HepG2 (cell line): ENCODE measurements around the gene LCAT. TPM values are rescaled to one million over a fixed set of nuclear protein-coding genes. Genes with fewer than 3 reads are reported as not detected.

Experiments used
- AKNA ChIP-seq: sonication (generic); formaldehyde crosslinking; IDR thresholded peaks from 2 replicates; pipeline ENCODE4 v1.4.0; 2020; ENCODE audit warnings: missing genetic modification reagents, borderline replicate concordance
- ATF4 ChIP-seq, 2 experiments: fragments of 450-650 bp in 1 of 2; sonication (generic) in 1 of 2; formaldehyde crosslinking; IDR thresholded peaks; 2 replicates each; pipeline versions ENCODE4 v1.5.0 to v1.8.0; 2020 to 2022; ENCODE audit warnings: mild to moderate bottlenecking in 1 of 2, missing genetic modification reagents in 1 of 2
- BATF2 ChIP-seq: sonication (generic); formaldehyde crosslinking; IDR thresholded peaks from 2 replicates; pipeline ENCODE4 v1.8.0; 2022; ENCODE audit warnings: mild to moderate bottlenecking, missing genetic modification reagents, moderate library complexity
- CHCHD3 ChIP-seq: sonication (generic); formaldehyde crosslinking; IDR thresholded peaks from 2 replicates; pipeline ENCODE4 v1.8.0; 2022; ENCODE audit warnings: mild to moderate bottlenecking, missing genetic modification reagents, moderate library complexity
- GLI4 ChIP-seq: sonication (generic); formaldehyde crosslinking; IDR thresholded peaks from 2 replicates; pipeline ENCODE4 v1.5.1; 2020; ENCODE audit warnings: missing genetic modification reagents, mild to moderate bottlenecking, moderate library complexity, borderline replicate concordance
- IKZF4 ChIP-seq: sonication (generic); formaldehyde crosslinking; IDR thresholded peaks from 2 replicates; pipeline ENCODE4 v1.5.1; 2020; ENCODE audit warnings: borderline replicate concordance, mild to moderate bottlenecking, low read depth, missing genetic modification reagents; ENCODE audit errors: not compliant biosample characterization
- NFIB ChIP-seq: sonication (generic); formaldehyde crosslinking; IDR thresholded peaks from 2 replicates; pipeline ENCODE4 v1.9.0; 2021; ENCODE audit warnings: missing genetic modification reagents, mild to moderate bottlenecking, borderline replicate concordance
- NR0B2 ChIP-seq: sonication (generic); formaldehyde crosslinking; IDR thresholded peaks from 2 replicates; pipeline ENCODE4 v1.4.0; 2020; ENCODE audit warnings: mild to moderate bottlenecking, missing genetic modification reagents
- PHB2 ChIP-seq: fragments of 450-650 bp; IDR thresholded peaks from 2 replicates; pipeline ENCODE4 v1.6.1; 2018; ENCODE audit not compliant: partially characterized antibody
- SKI ChIP-seq: fragments of 450-650 bp; IDR thresholded peaks from one replicate; pipeline ENCODE4 v1.6.1; 2018; ENCODE audit warnings: mild to moderate bottlenecking; ENCODE audit not compliant: partially characterized antibody
- TCF12 ChIP-seq, 2 experiments: fragments of 450-650 bp in 1 of 2; sonication (generic) in 1 of 2; formaldehyde crosslinking in 1 of 2; IDR thresholded peaks; 2 replicates each; pipeline versions ENCODE4 v1.6.1 to v1.8.0; 2017 to 2022; ENCODE audit warnings: antibody characterized with exemption in 1 of 2, mild to moderate bottlenecking in 1 of 2, missing genetic modification reagents in 1 of 2, moderate library complexity in 1 of 2
- ZNF124 ChIP-seq: sonication (generic); formaldehyde crosslinking; IDR thresholded peaks from 2 replicates; pipeline ENCODE4 v1.4.0; 2020; ENCODE audit warnings: missing genetic modification reagents
- ZNF136 ChIP-seq: sonication (generic); formaldehyde crosslinking; IDR thresholded peaks from 2 replicates; pipeline ENCODE4 v1.8.1; 2022; ENCODE audit warnings: low read depth, mild to moderate bottlenecking, moderate library complexity, missing genetic modification reagents
- ZNF251 ChIP-seq: sonication (generic); formaldehyde crosslinking; IDR thresholded peaks from 2 replicates; pipeline ENCODE4 v1.9.0; 2021; ENCODE audit warnings: mild to moderate bottlenecking, missing genetic modification reagents
- ZNF253 ChIP-seq: sonication (generic); formaldehyde crosslinking; IDR thresholded peaks from 2 replicates; pipeline ENCODE4 v1.8.0; 2022; ENCODE audit warnings: mild to moderate bottlenecking, missing genetic modification reagents, borderline replicate concordance
- ZNF577 ChIP-seq: sonication (generic); formaldehyde crosslinking; IDR thresholded peaks from 2 replicates; pipeline ENCODE4 v1.4.0; 2020; ENCODE audit warnings: mild to moderate bottlenecking, low read depth, missing genetic modification reagents, borderline replicate concordance
- ZNF710 ChIP-seq: sonication (generic); formaldehyde crosslinking; IDR thresholded peaks from 2 replicates; pipeline ENCODE4 v1.5.0; 2020; ENCODE audit warnings: mild to moderate bottlenecking, missing genetic modification reagents, borderline replicate concordance
- polyA plus RNA-seq, 8 experiments: library from polyadenylated mRNA; depleted of rRNA in 3 of 8; stranded (reverse) in 7 of 8; unstranded in 1 of 8; fragments of >200 nt; fragmentation: Illumina TruSeq in 4 of 8; extraction: Trizol in 4 of 8; gene quantifications; 2 replicates each; pipeline versions ENCODE4 v1.2.1 to v1.2.3, GENCODE V29; 2011 to 2016; ENCODE audit warnings: low read depth in 4 of 8, missing spikeins in 1 of 8, mixed read lengths in 1 of 8; ENCODE audit not compliant: insufficient read depth in 1 of 8
- total RNA-seq, 5 experiments: library from RNA; depleted of rRNA; stranded (reverse); fragments of >200 nt; fragmentation: Illumina TruSeq; extraction: Trizol; gene quantifications; 2 replicates each; pipeline ENCODE4 v1.2.3, GENCODE V29; 2016; ENCODE audit warnings: low read depth in 1 of 5

The LCAT gene
- total and polyA plus RNA-seq, 2 of the 13 experiments (the other 11 are each of a cell fraction or from before 2014, with no cell fraction given): 36.1 to 38.9 TPM

GRCh38 chr16:67939507-67940445 is 4.1 kb downstream of the LCAT start (continued):
- no peak for TF ChIP-seq NR0B2 (CRISPR knock-in tag)
- no peak for TF ChIP-seq TCF12 (IDR thresholded peaks at IDR 0.05)
- no peak for TF ChIP-seq TCF12 (CRISPR knock-in tag; IDR thresholded peaks at IDR 0.05)
- TF ChIP-seq ATF4 (CRISPR knock-in tag; IDR thresholded peaks at IDR 0.05): no peak
- TF ChIP-seq ZNF136 (CRISPR knock-in tag): no peak; the same call in 1 of the 2 replicates
- 0 out of 2 replicates have a peak, but pooled peaks have one; percentile 62 for TF ChIP-seq CHCHD3 (CRISPR knock-in tag)
- TF ChIP-seq ZNF253 (CRISPR knock-in tag): peak; percentile 64; the same call in 1 of the 2 replicates
- no peak for TF ChIP-seq ZNF251 (CRISPR knock-in tag)
- no peak for TF ChIP-seq GLI4
- no peak for TF ChIP-seq ZNF710
- no peak for TF ChIP-seq ZNF577 (CRISPR knock-in tag)
- no peak for TF ChIP-seq IKZF4 (CRISPR knock-in tag)
- TF ChIP-seq NFIB (CRISPR knock-in tag): 0 out of 2 replicates have a peak, but pooled peaks have one; percentile 69
- TF ChIP-seq ZNF124 (CRISPR knock-in tag): no peak
- no peak for TF ChIP-seq AKNA
- peak; percentile 51; the same call in 1 of the 2 replicates for TF ChIP-seq BATF2
- TF ChIP-seq PHB2: no peak
- no peak for TF ChIP-seq SKI
